NAMALWA (cell line): ENCODE data around the gene CBFA2T3.
"Not testable (repeated sequence)": the region's sequence is repeated elsewhere in the genome, so short reads cannot be mapped to it uniquely, and the experiment has no call there.

Experiments used
- DNase-seq: peaks from one replicate; pipeline ENCODE4 v3.0.0-alpha.2; 2015; ENCODE audit warnings: low spot score

The CBFA2T3 gene

GRCh38 chr16:89012622-89012995 is 35.6 kb upstream of the CBFA2T3 start:
- DNase-seq, result no peak

GRCh38 chr16:89011909-89012621 is 35.1 kb upstream of the CBFA2T3 start:
- no peak for DNase-seq

GRCh38 chr16:89010210-89010925 is 33.4 kb upstream of the CBFA2T3 start:
- no peak for DNase-seq

GRCh38 chr16:89009343-89010209 is 32.6 kb upstream of the CBFA2T3 start:
- DNase-seq, result peak; percentile 58

- not testable (repeated sequence) for DNase-seq
Measured at GRCh38 chr16:89008796-89009195, 31.8 kb upstream of the CBFA2T3 start.

- no peak for DNase-seq
Measured at GRCh38 chr16:89007371-89008249, 30.6 kb upstream of the CBFA2T3 start.

GRCh38 chr16:89006036-89006752 is 29.2 kb upstream of the CBFA2T3 start:
- DNase-seq, result no peak

- DNase-seq, result no peak
Measured at GRCh38 chr16:89005201-89006035, 28.4 kb upstream of the CBFA2T3 start.

GRCh38 chr16:89004209-89004831 is 27.3 kb upstream of the CBFA2T3 start:
- peak; percentile 73 for DNase-seq

- DNase-seq, result no peak
Measured at GRCh38 chr16:89003831-89004208, 26.8 kb upstream of the CBFA2T3 start.

- DNase-seq, result no peak
Measured at GRCh38 chr16:89002851-89003830, 26.1 kb upstream of the CBFA2T3 start.

GRCh38 chr16:89002081-89002480 is 25.1 kb upstream of the CBFA2T3 start:
- DNase-seq, result not testable (repeated sequence)

- DNase-seq, result no peak
Measured at GRCh38 chr16:89001117-89002027, 24.4 kb upstream of the CBFA2T3 start.

- peak; percentile 48 for DNase-seq
Measured at GRCh38 chr16:89000207-89000959, 23.4 kb upstream of the CBFA2T3 start.

- peak; percentile 54 for DNase-seq
Measured at GRCh38 chr16:88999457-89000206, 22.6 kb upstream of the CBFA2T3 start.
